GM18870 (cell line): Measurements from ENCODE around the gene CYP3A5.

ENCODE experiments used
- ATAC-seq: cut with Tn5 transposase; IDR thresholded peaks from one replicate; pipeline ENCODE4 v1.9.1; 2021; ENCODE audit warnings: moderate library complexity; ENCODE audit not compliant: unreplicated experiment

CYP3A5 gene

DNA sequence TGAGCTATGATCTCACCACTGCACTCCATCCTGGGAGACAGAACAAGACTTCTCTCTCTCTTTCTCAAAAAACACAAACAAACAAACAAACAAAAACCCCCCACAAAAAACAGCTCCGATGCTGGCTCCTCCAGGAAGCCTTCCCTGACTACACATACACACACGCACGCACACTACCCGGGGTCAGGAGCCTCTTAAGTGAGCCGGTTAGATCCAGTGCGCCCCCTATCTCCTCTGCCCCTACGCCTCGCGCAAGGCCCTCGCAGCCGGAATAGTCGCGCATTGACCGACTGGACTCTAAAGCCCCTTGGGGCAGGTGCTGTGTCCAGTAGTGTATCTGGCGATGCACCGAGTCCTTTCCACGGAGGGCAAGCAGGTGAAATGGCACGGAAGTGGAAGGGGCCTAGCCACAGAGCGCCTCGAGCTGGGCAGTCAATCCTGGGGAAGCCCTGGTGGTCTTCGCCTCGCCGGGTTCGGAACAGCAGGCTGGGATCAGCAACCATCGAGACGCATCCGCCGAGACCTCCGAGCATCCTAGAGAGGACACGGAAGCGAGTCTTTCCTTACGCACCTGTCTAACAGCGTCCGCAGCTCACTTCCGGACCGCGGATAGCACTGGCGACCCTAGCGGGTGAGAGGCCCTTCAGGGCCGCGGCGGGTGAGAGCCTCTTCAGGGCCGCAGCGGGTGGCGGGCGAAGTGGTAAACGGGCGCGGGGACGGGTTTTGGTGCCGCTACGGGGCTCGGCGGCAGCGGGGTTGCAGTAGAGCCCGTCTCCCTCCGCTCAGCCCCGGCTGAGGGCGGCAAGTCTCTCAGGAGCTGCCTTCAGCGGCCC lies 63.2 kb downstream of the CYP3A5 start, which contains the start of gene ZSCAN25:
Gene ZSCAN25, plus strand, starts transcription at position 588 of the 833 bp plus-strand sequence. CDS start 2,661 bp downstream, outside the sequence.
- ATAC-seq, result peak; percentile 85

DNA sequence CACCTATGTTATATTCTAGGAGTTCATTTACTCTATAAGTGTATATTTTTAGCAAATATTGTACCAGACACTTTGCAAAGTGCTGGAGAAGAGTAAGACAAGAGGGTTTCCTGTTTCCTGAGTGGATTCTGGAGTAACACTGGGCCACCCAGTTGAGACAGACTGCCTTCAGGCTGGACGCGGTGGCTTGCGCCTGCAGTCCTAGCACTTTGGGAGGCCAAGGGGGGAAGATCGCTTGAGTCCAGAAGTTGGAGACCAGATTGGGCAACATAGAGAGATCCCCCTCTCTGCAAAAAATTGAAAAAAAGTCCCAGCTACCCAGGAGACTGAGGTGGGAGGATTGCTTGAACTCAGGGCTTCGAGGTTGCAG lies 63.8 kb downstream of the CYP3A5 start:
- ATAC-seq, result no peak

DNA sequence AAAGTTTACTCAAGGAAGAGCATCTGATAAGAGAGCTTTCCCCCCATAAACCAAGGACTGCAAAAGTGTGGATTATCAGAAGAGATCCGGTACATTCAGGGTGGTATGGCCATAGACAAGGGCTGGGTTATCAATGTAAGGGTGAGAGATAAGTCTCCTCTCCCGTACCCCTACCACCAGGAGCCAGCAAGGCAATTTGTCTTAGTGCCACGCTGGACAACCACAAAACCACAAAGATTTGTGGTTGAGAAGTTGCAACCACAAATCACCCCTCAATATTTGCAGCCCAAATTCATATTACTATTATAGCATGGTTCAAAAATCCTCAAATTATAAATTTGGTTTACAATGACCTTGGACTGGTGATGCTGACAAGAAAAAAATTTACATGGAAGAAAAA lies 65.3 kb downstream of the CYP3A5 start:
- no peak for ATAC-seq

DNA sequence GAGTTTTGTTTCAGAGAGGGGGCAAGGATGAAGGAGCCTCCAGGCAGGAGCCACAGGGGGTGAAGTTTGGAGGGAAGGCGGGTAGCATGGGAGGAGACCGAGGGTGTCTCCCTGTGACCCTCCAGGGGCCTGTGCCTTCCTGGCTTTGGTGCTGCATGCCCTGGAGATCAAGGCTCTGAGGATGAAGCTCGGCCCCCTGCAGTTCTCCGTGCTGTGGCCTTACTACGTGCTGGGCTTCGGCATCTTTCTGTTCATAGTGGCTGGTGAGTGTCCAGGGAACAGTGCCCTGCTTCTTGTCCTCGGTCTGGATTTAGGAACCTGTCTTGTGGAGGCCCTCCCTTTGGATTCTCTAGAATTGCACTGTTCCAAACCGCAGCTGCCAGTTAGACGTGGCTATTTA lies 72.2 kb downstream of the CYP3A5 start:
- ATAC-seq, result no peak

DNA sequence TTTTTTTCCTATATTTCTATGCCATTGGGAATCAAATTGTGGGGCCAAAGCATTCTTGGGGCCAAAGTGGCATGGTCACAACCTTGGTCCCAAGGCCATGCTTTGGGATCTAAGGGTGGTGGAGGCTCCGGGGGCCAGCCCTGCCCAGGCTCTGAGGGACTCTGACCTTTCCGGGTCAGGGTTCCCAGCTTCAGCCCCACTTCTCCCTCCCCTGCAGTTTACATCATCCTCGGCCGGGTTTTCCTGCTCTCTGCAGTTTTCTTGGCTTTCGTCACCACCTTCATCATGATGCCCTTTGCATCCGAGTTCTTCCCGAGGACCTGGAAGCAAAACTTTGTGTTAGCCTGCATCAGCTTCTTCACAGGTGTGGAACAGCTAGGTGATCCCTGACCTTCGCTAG lies 73.3 kb downstream of the CYP3A5 start:
- no peak for ATAC-seq

DNA sequence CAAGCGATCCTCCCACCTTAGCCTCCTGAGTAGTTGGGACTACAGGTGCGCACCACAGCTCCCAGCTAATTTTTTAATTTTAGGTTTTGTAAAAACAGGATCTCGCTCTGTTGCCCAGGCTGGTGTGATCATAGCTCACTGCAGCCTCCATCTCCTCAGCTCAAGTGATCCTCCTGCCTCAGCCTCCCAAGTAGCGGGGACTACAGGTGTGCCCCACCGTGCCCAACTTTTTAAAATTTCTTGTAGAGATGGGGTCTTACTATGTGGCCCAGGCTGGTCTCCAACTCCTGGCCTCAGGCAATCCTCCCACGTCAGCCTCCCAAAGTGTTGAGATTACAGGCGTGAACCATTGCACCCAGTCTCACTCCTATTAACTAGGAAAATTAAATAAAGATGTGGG lies 74.3 kb downstream of the CYP3A5 start:
- no peak for ATAC-seq

DNA sequence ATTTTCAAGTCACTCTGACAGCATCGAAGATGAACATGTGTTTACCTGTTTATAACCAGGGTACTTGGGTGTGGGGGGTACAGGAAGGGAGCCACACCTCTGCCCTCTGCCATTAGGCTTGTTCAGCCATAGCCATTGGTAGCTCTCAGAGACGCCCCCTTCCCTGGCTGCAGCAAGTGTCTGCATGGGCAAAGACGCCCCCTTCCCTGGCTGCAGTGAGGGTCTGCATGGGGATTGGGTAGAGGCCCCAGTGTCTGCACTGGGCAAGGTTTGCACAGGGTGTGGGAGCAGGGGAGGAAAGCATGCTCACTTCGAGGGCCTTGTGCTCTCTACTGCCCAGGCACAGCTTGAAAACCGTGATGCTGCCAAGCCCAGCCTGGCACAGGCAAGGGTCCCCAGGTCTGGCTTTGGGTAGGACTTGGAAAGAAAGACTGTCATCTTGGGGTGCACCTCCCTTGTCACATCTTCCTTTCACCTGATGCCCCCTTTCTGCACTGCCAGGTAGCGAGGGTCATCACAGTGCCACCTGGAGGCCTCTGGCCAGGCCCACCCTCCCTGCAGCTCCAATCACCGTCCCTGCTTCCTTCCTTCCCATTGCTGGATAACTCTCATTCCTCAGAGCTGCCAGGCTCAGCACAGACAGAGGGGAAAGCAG lies 78.0 kb downstream of the CYP3A5 start:
- ATAC-seq, result no peak

DNA sequence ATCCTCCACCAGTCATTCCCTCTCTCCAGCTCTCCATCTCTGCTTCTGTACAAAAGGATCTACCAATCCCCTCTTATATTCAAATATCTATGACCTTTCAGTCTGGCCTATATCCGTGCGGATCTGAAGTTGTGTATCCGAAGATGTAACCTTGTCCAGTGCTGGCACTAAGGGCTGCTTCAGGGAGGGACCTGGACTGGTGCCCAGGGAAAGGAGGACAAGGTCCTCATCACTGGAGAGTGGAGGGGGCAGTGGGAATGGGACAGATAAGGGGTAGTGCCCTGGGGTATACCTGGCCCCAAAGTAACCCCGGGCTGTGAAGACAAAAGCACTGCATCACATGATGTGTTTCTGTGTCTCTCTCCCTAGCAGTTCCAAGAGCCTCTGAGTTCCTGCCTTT lies 80.0 kb downstream of the CYP3A5 start:
- ATAC-seq, result no peak
